HepG2 (cell line): Measurements from ENCODE around the gene IGLL1. TPM values are rescaled to one million over a fixed set of nuclear protein-coding genes. Genes with fewer than 3 reads are reported as not detected.

Experiments
- ATAC-seq: fragments of 200-7000 bp; cut with Tn5 transposase; 3 replicates; pipeline ENCODE4 v1.9.1; 2020; ENCODE audit warnings: mild to moderate bottlenecking, moderate library complexity
- BruUV-seq: library from RNA; stranded (reverse); fragments of 400-500 nt; replicated peaks from 2 replicates; lab custom pipeline; 2021; lab: Mats Ljungman, UMichigan
- CTCF ChIA-PET: fragments of 300-600 bp; formaldehyde crosslinking; extraction: SDS; loops from one replicate; lab custom pipeline; 2021; ENCODE audit warnings: low total read pairs, inconsistent platforms, low intra/inter-chr PET ratio; lab: Yijun Ruan, JAX
- POLR2A ChIA-PET: fragments of 350-600 bp; sonication (Branson Sonifier 250); formaldehyde crosslinking; loops from one replicate; lab custom pipeline; 2020; ENCODE audit warnings: antibody characterized with exemption, inconsistent platforms; lab: Yijun Ruan, JAX
- DNase-seq: peaks from one replicate; pipeline ENCODE4 v3.0.0-alpha.2; 2015; ENCODE audit warnings: low spot score
- FAIRE-seq: peaks from 3 replicates; lab custom pipeline; 2011; peaks lifted over from hg19 to GRCh38; lab: Jason Lieb, UNC
- H2AFZ ChIP-seq: one replicate; pipeline ENCODE4 v1.6.1; 2011; ENCODE audit warnings: low read length, inconsistent platforms
- H3K27ac ChIP-seq: fragments of 300-600 bp; 3 replicates; pipeline ENCODE4 v1.8.0; 2011; ENCODE audit warnings: mixed run types, mild to moderate bottlenecking, mixed read lengths, low read length, inconsistent platforms; ENCODE audit not compliant: insufficient read depth; ENCODE audit errors: extremely low read length
- H3K27me3 ChIP-seq, 2 experiments: fragments of 200-600 bp in 1 of 2; 2 replicates in 1 of 2; 3 replicates in 1 of 2; pipeline versions ENCODE4 v1.6.0 to v1.8.0; 2011; ENCODE audit warnings: low read length in 2 of 2, mild to moderate bottlenecking in 2 of 2, moderate library complexity in 2 of 2, inconsistent platforms in 1 of 2; ENCODE audit not compliant: insufficient read depth in 2 of 2, control insufficient read depth in 1 of 2
- H3K36me3 ChIP-seq, 2 experiments: fragments of 200-600 bp in 1 of 2; replicated peaks in 1 of 2; 2 replicates in 1 of 2; 3 replicates in 1 of 2; pipeline versions ENCODE4 v1.5.1 to v1.8.0; 2011; ENCODE audit warnings: low read length in 2 of 2, inconsistent platforms in 1 of 2; ENCODE audit not compliant: insufficient read depth in 2 of 2, control insufficient read depth in 1 of 2
- H3K4me1 ChIP-seq: 2 replicates; pipeline ENCODE4 v1.5.1; 2012; ENCODE audit warnings: low read length, inconsistent platforms; ENCODE audit not compliant: insufficient read depth
- H3K4me2 ChIP-seq: 2 replicates; pipeline ENCODE4 v1.6.0; 2011; ENCODE audit warnings: low read depth, low read length, inconsistent platforms
- H3K4me3 ChIP-seq, 3 experiments: fragments of 200-600 bp in 1 of 3; sonication (generic), shearing (Covaris generic) in 1 of 3; replicated peaks in 1 of 3; 2 replicates each; pipeline ENCODE4 v1.5.1; 2011 to 2016; ENCODE audit warnings: low read length in 3 of 3, inconsistent platforms in 2 of 3, low read depth in 2 of 3, mild to moderate bottlenecking in 2 of 3, control low read depth in 1 of 3, mixed read lengths in 1 of 3; ENCODE audit not compliant: insufficient read depth in 1 of 3
- H3K79me2 ChIP-seq: one replicate; pipeline ENCODE4 v1.6.1; 2011; ENCODE audit warnings: low read length, inconsistent platforms; ENCODE audit not compliant: insufficient read depth
- H3K9ac ChIP-seq: 2 replicates; pipeline ENCODE4 v1.6.0; 2011; ENCODE audit warnings: mild to moderate bottlenecking, low read depth, low read length, inconsistent platforms; ENCODE audit not compliant: insufficient read depth
- H3K9me3 ChIP-seq: 2 replicates; pipeline ENCODE4 v1.5.1; 2012; ENCODE audit warnings: mild to moderate bottlenecking, low read length
- H4K20me1 ChIP-seq: 2 replicates; pipeline ENCODE4 v1.6.0; 2011; ENCODE audit warnings: inconsistent platforms, mild to moderate bottlenecking, low read length, moderate library complexity; ENCODE audit not compliant: insufficient read depth
- ASH2L ChIP-seq: fragments of 300-600, 200-600 bp; sonication (generic); IDR thresholded peaks from 2 replicates; pipeline ENCODE4 v1.7.0; 2017; ENCODE audit warnings: low read depth, mild to moderate bottlenecking, moderate library complexity, mixed read lengths, low read length; ENCODE audit not compliant: insufficient read length
- ATF7 ChIP-seq, 2 experiments: fragments of 450-650 bp in 1 of 2; sonication (generic) in 1 of 2; formaldehyde crosslinking in 1 of 2; IDR thresholded peaks; 2 replicates each; pipeline versions ENCODE4 v1.4.0 to v1.6.1; 2016 to 2020; ENCODE audit warnings: antibody characterized with exemption in 1 of 2, mild to moderate bottlenecking in 1 of 2, missing genetic modification reagents in 1 of 2
- BCL3 ChIP-seq: sonication (generic); formaldehyde crosslinking; IDR thresholded peaks from 2 replicates; pipeline ENCODE4 v1.5.1; 2020; ENCODE audit warnings: mild to moderate bottlenecking, missing genetic modification reagents, moderate library complexity
- HNRNPH1 ChIP-seq: fragments of 200-400 bp; formaldehyde crosslinking; optimal IDR thresholded peaks from 2 replicates; pipeline ENCODE3; 2017; ENCODE audit warnings: mild to moderate bottlenecking, low read depth, low read length
- KAT7 ChIP-seq: IDR thresholded peaks from 2 replicates; pipeline ENCODE4 v1.6.1; 2018; ENCODE audit warnings: borderline replicate concordance, missing compliant biosample characterization
- LBX2 ChIP-seq: sonication (generic); formaldehyde crosslinking; IDR thresholded peaks from 2 replicates; pipeline ENCODE4 v1.5.0; 2020; ENCODE audit warnings: missing genetic modification reagents, mild to moderate bottlenecking, borderline replicate concordance
- MATR3 ChIP-seq: sonication (generic); formaldehyde crosslinking; IDR thresholded peaks from 2 replicates; pipeline ENCODE4 v1.4.0; 2020; ENCODE audit warnings: missing genetic modification reagents
- MLX ChIP-seq: IDR thresholded peaks from 2 replicates; pipeline ENCODE4 v1.6.1; 2016
- NFE2 ChIP-seq: sonication (generic); formaldehyde crosslinking; IDR thresholded peaks from 2 replicates; pipeline ENCODE4 v1.4.0; 2020; ENCODE audit warnings: missing genetic modification reagents
- PBX2 ChIP-seq: IDR thresholded peaks from 2 replicates; pipeline ENCODE4 v1.6.1; 2016; ENCODE audit warnings: control low read depth
- PHB2 ChIP-seq: fragments of 450-650 bp; IDR thresholded peaks from 2 replicates; pipeline ENCODE4 v1.6.1; 2018; ENCODE audit not compliant: partially characterized antibody
- PLSCR1 ChIP-seq: sonication (generic); formaldehyde crosslinking; IDR thresholded peaks from 2 replicates; pipeline ENCODE4 v1.5.0; 2020; ENCODE audit warnings: missing genetic modification reagents, mild to moderate bottlenecking, borderline replicate concordance
- RFX3 ChIP-seq: IDR thresholded peaks from 2 replicates; pipeline ENCODE4 v1.6.1; 2016; ENCODE audit warnings: missing biosample characterization, missing genetic modification reagents
- YY1 ChIP-seq: IDR thresholded peaks from 2 replicates; pipeline ENCODE4 v1.6.1; 2011; ENCODE audit warnings: low read length, low read depth, moderate library complexity, mild to moderate bottlenecking; ENCODE audit not compliant: insufficient read depth, insufficient replicate concordance
- ZBTB3 ChIP-seq: sonication (generic); formaldehyde crosslinking; IDR thresholded peaks from 2 replicates; pipeline ENCODE4 v1.4.0; 2020; ENCODE audit warnings: low read depth, mild to moderate bottlenecking, moderate library complexity, missing genetic modification reagents, borderline replicate concordance
- ZBTB43 ChIP-seq: sonication (generic); formaldehyde crosslinking; conservative IDR thresholded peaks from 2 replicates; pipeline ENCODE4 v1.4.0; 2020; ENCODE audit warnings: missing genetic modification reagents
- ZKSCAN1 ChIP-seq: fragments of 150-350 bp; IDR thresholded peaks from 2 replicates; pipeline ENCODE4 v1.6.1; 2014; ENCODE audit warnings: low read length
- ZNF788 ChIP-seq: sonication (generic); formaldehyde crosslinking; IDR thresholded peaks from 2 replicates; pipeline ENCODE4 v1.5.0; 2020; ENCODE audit warnings: mild to moderate bottlenecking, missing genetic modification reagents, borderline replicate concordance
- ZNF790 ChIP-seq: sonication (generic); formaldehyde crosslinking; IDR thresholded peaks from 2 replicates; pipeline ENCODE4 v1.8.0; 2022; ENCODE audit warnings: missing genetic modification reagents, mild to moderate bottlenecking, borderline replicate concordance
- WGBS: methylation state at CpG from one replicate; pipeline ENCODE4 v1.1.6; 2017; ENCODE audit warnings: low lambda C conversion rate; 5-methylcytosine and 5-hydroxymethylcytosine counted together
- in situ Hi-C: cut with HindIII; loops from 2 replicates; pipeline ENCODE4 v1.10.0; 2017; ENCODE audit warnings: low pct_unique_long_range_greater_than_20kb; ENCODE audit not compliant: extremely low pct_ligation_motif_present
- intact Hi-C: fragments of 100-400 bp; cut with micrococcal nuclease; formaldehyde crosslinking; loops from one replicate; pipeline ENCODE4 v1.10.0; 2022; ENCODE audit not compliant: unreplicated experiment
- polyA plus RNA-seq, 8 experiments: library from polyadenylated mRNA; depleted of rRNA in 3 of 8; stranded (reverse) in 7 of 8; unstranded in 1 of 8; fragments of >200 nt; fragmentation: Illumina TruSeq in 4 of 8; extraction: Trizol in 4 of 8; gene quantifications; 2 replicates each; pipeline versions ENCODE4 v1.2.1 to v1.2.3, GENCODE V29; 2011 to 2016; ENCODE audit warnings: low read depth in 4 of 8, missing spikeins in 1 of 8, mixed read lengths in 1 of 8; ENCODE audit not compliant: insufficient read depth in 1 of 8
- total RNA-seq, 5 experiments: library from RNA; depleted of rRNA; stranded (reverse); fragments of >200 nt; fragmentation: Illumina TruSeq; extraction: Trizol; gene quantifications; 2 replicates each; pipeline ENCODE4 v1.2.3, GENCODE V29; 2016; ENCODE audit warnings: low read depth in 1 of 5

IGLL1 gene
- total and polyA plus RNA-seq, 2 of the 13 experiments (the other 11 are each of a cell fraction or from before 2014, with no cell fraction given) = not detected

- 100% methylated on average over 4 of the region's 7 CpGs for whole genome bisulfite sequencing
- DNase-seq = no peak
- peaks cover 76% of the 10 kb centered on the region for H3K4me1 ChIP-seq
- no peak for TF ChIP-seq MLX (CRISPR knock-in tag)
- TF ChIP-seq PLSCR1 = no peak
- no peak for TF ChIP-seq PHB2
- TF ChIP-seq ZNF788 (CRISPR knock-in tag) = no peak
- TF ChIP-seq KAT7 (CRISPR knock-in tag) = no peak
- TF ChIP-seq ZBTB43 (CRISPR knock-in tag) = no peak
- TF ChIP-seq MATR3 (CRISPR knock-in tag) = no peak
- TF ChIP-seq ZKSCAN1 = no peak
- TF ChIP-seq ASH2L = no peak
- TF ChIP-seq ZNF790 (CRISPR knock-in tag) = no peak
- TF ChIP-seq ATF7 (IDR thresholded peaks at IDR 0.05) = no peak
- TF ChIP-seq ATF7 (CRISPR knock-in tag; IDR thresholded peaks at IDR 0.05) = no peak
- no peak for TF ChIP-seq ZBTB3
- no peak for TF ChIP-seq NFE2 (CRISPR knock-in tag)
- TF ChIP-seq RFX3 (CRISPR knock-in tag) = no peak
- TF ChIP-seq YY1 = no peak
- no peak for TF ChIP-seq LBX2 (CRISPR knock-in tag)
- TF ChIP-seq PBX2 (CRISPR knock-in tag) = no peak
- no peak for TF ChIP-seq HNRNPH1
- no peak for TF ChIP-seq BCL3 (CRISPR knock-in tag)
Observed at GRCh38 chr22:23530766-23531282, 49.3 kb downstream of the IGLL1 start.

More at GRCh38 chr22:23530766-23531282, 49.3 kb downstream of the IGLL1 start:
- CTCF ChIA-PET = no interaction called here
- in situ Hi-C loops (no loop called here), intact Hi-C loops (no loop called here)
- FAIRE-seq (no peak), ATAC-seq (no peak)
- POLR2A ChIA-PET = no interaction called here
- Histone ChIP-seq H3K79me2 (no peaks in the 10 kb centered on the region), H3K27ac (no peak overlapping the region), H3K4me3 (no peak overlapping the region), H2AFZ (no peak overlapping the region), H3K9me3 (no peaks in the 10 kb centered on the region), H3K36me3 (no peaks in the 10 kb centered on the region), H3K9ac (no peak overlapping the region), H3K4me2 (no peak overlapping the region; the same call in 1 of the 2 replicates), H4K20me1 (no peaks in the 10 kb centered on the region), H3K27me3 (no peaks in the 10 kb centered on the region)
- BruUV-seq = no TSS peak
